Upper lobe of left lung (tissue), 4 donors: ENCODE measurements around the gene ELP6.

Experiments
- POLR2A ChIP-seq, 4 donors: fragments of 450-650 bp; IDR thresholded peaks; one replicate each; pipeline ENCODE4 v1.5.1; 2016 to 2017; ENCODE audit warnings: antibody characterized with exemption in 4 of 4, mild to moderate bottlenecking in 2 of 4
- TF ChIP-seq, protein P1 (sequence below), 6 experiments: fragments of 450-650 bp in 4 of 6; fragments of 200-600 bp in 2 of 6; sonication (generic) in 2 of 6; IDR thresholded peaks; one replicate each; pipeline ENCODE4 v1.5.1; 2016 to 2019; ENCODE audit warnings: antibody characterized with exemption in 6 of 6

GRCh38 chr3:47513125-47513929 is at the start of gene ELP6:
- TF ChIP-seq, protein P1, sequence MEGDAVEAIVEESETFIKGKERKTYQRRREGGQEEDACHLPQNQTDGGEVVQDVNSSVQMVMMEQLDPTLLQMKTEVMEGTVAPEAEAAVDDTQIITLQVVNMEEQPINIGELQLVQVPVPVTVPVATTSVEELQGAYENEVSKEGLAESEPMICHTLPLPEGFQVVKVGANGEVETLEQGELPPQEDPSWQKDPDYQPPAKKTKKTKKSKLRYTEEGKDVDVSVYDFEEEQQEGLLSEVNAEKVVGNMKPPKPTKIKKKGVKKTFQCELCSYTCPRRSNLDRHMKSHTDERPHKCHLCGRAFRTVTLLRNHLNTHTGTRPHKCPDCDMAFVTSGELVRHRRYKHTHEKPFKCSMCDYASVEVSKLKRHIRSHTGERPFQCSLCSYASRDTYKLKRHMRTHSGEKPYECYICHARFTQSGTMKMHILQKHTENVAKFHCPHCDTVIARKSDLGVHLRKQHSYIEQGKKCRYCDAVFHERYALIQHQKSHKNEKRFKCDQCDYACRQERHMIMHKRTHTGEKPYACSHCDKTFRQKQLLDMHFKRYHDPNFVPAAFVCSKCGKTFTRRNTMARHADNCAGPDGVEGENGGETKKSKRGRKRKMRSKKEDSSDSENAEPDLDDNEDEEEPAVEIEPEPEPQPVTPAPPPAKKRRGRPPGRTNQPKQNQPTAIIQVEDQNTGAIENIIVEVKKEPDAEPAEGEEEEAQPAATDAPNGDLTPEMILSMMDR (IDR thresholded peaks at IDR 0.05), result peak; percentile 30 to 81 (median 56)
- TF ChIP-seq POLR2A (IDR thresholded peaks at IDR 0.05), result peak in 2 of 4 donors; percentile 46 to 84
